Mucosa of stomach (tissue), 1 donor: ENCODE data around the gene KRT37.

Experiments used
- H3K27me3 ChIP-seq: one replicate; pipeline ENCODE4 v1.7.0; 2013; ENCODE audit warnings: mild to moderate bottlenecking, low read length; ENCODE audit not compliant: control insufficient read depth, insufficient read depth
- H3K36me3 ChIP-seq: one replicate; pipeline ENCODE4 v1.7.0; 2013; ENCODE audit warnings: low read length; ENCODE audit not compliant: control insufficient read depth, insufficient read depth
- H3K4me1 ChIP-seq: one replicate; pipeline ENCODE4 v1.7.0; 2013; ENCODE audit warnings: mild to moderate bottlenecking, low read length; ENCODE audit not compliant: control insufficient read depth, insufficient read depth
- H3K4me3 ChIP-seq: one replicate; pipeline ENCODE4 v1.7.0; 2013; ENCODE audit warnings: low read length
- H3K9ac ChIP-seq: one replicate; pipeline ENCODE4 v1.7.0; 2013; ENCODE audit warnings: mild to moderate bottlenecking, low read length, moderate library complexity
- H3K9me3 ChIP-seq: one replicate; pipeline ENCODE4 v1.7.0; 2013; ENCODE audit warnings: mild to moderate bottlenecking, low read length, moderate library complexity; ENCODE audit not compliant: control insufficient read depth
- donor health status: Pancreatic carcinoma.

KRT37 gene

GRCh38 chr17:41424111-41424635 is at the start of gene KRT37:
Gene KRT37 (minus strand): TSS chr17:41424585. CDS start chr17:41424523, 62 bp downstream.
- no peak within 1 kb of the TSS for H3K9ac ChIP-seq
- H3K4me3 ChIP-seq = no peak within 1 kb of the TSS

GRCh38 chr17:41468346-41468745 is 44.0 kb upstream of the KRT37 start:
- no peak overlapping the region for H3K4me3 ChIP-seq
- no peak overlapping the region for H3K9ac ChIP-seq
- H3K36me3 ChIP-seq = no peaks in the 10 kb centered on the region
- H3K27me3 ChIP-seq = no peaks in the 10 kb centered on the region
- no peaks in the 10 kb centered on the region for H3K9me3 ChIP-seq
- H3K4me1 ChIP-seq = peaks cover 13% of the 10 kb centered on the region

More at GRCh38 chr17:41424111-41424635, at the start of gene KRT37:
- no peaks in the 10 kb centered on the region for H3K36me3 ChIP-seq
- H3K4me1 ChIP-seq = no peaks in the 10 kb centered on the region
- H3K27me3 ChIP-seq = no peaks in the 10 kb centered on the region
- H3K9me3 ChIP-seq = no peaks in the 10 kb centered on the region

GRCh38 chr17:41467561-41467960 is 43.2 kb upstream of the KRT37 start:
- H3K27me3 ChIP-seq = no peaks in the 10 kb centered on the region
- H3K9me3 ChIP-seq = no peaks in the 10 kb centered on the region
- no peaks in the 10 kb centered on the region for H3K36me3 ChIP-seq
- no peak overlapping the region for H3K9ac ChIP-seq
- H3K4me3 ChIP-seq = no peak overlapping the region
- H3K4me1 ChIP-seq = peaks cover 13% of the 10 kb centered on the region

- Histone ChIP-seq H3K36me3 (no peaks in the 10 kb centered on the region), H3K27me3 (no peaks in the 10 kb centered on the region), H3K4me1 (peaks cover 13% of the 10 kb centered on the region), H3K9ac (no peak within 1 kb of the TSS), H3K4me3 (no peak within 1 kb of the TSS), H3K9me3 (no peaks in the 10 kb centered on the region)
Observed at GRCh38 chr17:41466988-41467387, 42.6 kb upstream of the KRT37 start, which contains the start of gene KRT32. Gene KRT32 (minus strand): TSS chr17:41467386. CDS start chr17:41467325, 61 bp downstream.

- H3K9ac ChIP-seq = no peak overlapping the region
- H3K9me3 ChIP-seq = no peaks in the 10 kb centered on the region
- H3K4me1 ChIP-seq = peaks cover 13% of the 10 kb centered on the region
- H3K27me3 ChIP-seq = no peaks in the 10 kb centered on the region
- H3K36me3 ChIP-seq = no peaks in the 10 kb centered on the region
- H3K4me3 ChIP-seq = no peak overlapping the region
Observed at GRCh38 chr17:41464682-41465081, 40.3 kb upstream of the KRT37 start.

GRCh38 chr17:41464173-41464572 is 39.8 kb upstream of the KRT37 start:
- Histone ChIP-seq H3K4me1 (peaks cover 13% of the 10 kb centered on the region), H3K36me3 (no peaks in the 10 kb centered on the region), H3K9ac (no peak overlapping the region), H3K4me3 (no peak overlapping the region), H3K9me3 (no peaks in the 10 kb centered on the region), H3K27me3 (no peaks in the 10 kb centered on the region)

GRCh38 chr17:41463746-41464145 is 39.4 kb upstream of the KRT37 start:
- no peaks in the 10 kb centered on the region for H3K9me3 ChIP-seq
- H3K27me3 ChIP-seq = no peaks in the 10 kb centered on the region
- no peaks in the 10 kb centered on the region for H3K36me3 ChIP-seq
- no peak overlapping the region for H3K4me3 ChIP-seq
- peaks cover 13% of the 10 kb centered on the region for H3K4me1 ChIP-seq
- H3K9ac ChIP-seq = no peak overlapping the region

GRCh38 chr17:41462705-41463104 is 38.3 kb upstream of the KRT37 start:
- H3K9ac ChIP-seq = no peak overlapping the region
- no peaks in the 10 kb centered on the region for H3K36me3 ChIP-seq
- H3K4me1 ChIP-seq = peaks cover 13% of the 10 kb centered on the region
- H3K4me3 ChIP-seq = no peak overlapping the region
- H3K27me3 ChIP-seq = no peaks in the 10 kb centered on the region
- no peaks in the 10 kb centered on the region for H3K9me3 ChIP-seq

GRCh38 chr17:41457676-41458075 is 33.3 kb upstream of the KRT37 start:
- H3K4me3 ChIP-seq = no peak overlapping the region
- H3K27me3 ChIP-seq = peaks cover 5% of the 10 kb centered on the region
- no peaks in the 10 kb centered on the region for H3K36me3 ChIP-seq
- H3K9me3 ChIP-seq = no peaks in the 10 kb centered on the region
- no peaks in the 10 kb centered on the region for H3K4me1 ChIP-seq
- H3K9ac ChIP-seq = no peak overlapping the region

- peaks cover 5% of the 10 kb centered on the region for H3K27me3 ChIP-seq
- no peaks in the 10 kb centered on the region for H3K4me1 ChIP-seq
- no peak overlapping the region for H3K9ac ChIP-seq
- no peak overlapping the region for H3K4me3 ChIP-seq
- H3K9me3 ChIP-seq = no peaks in the 10 kb centered on the region
- H3K36me3 ChIP-seq = no peaks in the 10 kb centered on the region
Observed at GRCh38 chr17:41456204-41456603, 31.8 kb upstream of the KRT37 start.

- Histone ChIP-seq H3K27me3 (peaks cover 5% of the 10 kb centered on the region), H3K4me3 (no peak overlapping the region), H3K9ac (no peak overlapping the region), H3K36me3 (no peaks in the 10 kb centered on the region), H3K4me1 (no peaks in the 10 kb centered on the region), H3K9me3 (no peaks in the 10 kb centered on the region)
Observed at GRCh38 chr17:41455236-41455635, 30.9 kb upstream of the KRT37 start.

GRCh38 chr17:41453066-41453465 is 28.7 kb upstream of the KRT37 start:
- Histone ChIP-seq H3K27me3 (peaks cover 5% of the 10 kb centered on the region), H3K9me3 (no peaks in the 10 kb centered on the region), H3K4me3 (no peak overlapping the region), H3K4me1 (no peaks in the 10 kb centered on the region), H3K9ac (no peak overlapping the region), H3K36me3 (no peaks in the 10 kb centered on the region)

- no peaks in the 10 kb centered on the region for H3K9me3 ChIP-seq
- H3K27me3 ChIP-seq = peaks cover 5% of the 10 kb centered on the region
- H3K4me1 ChIP-seq = no peaks in the 10 kb centered on the region
- no peak overlapping the region for H3K4me3 ChIP-seq
- H3K36me3 ChIP-seq = no peaks in the 10 kb centered on the region
- H3K9ac ChIP-seq = no peak overlapping the region
Observed at GRCh38 chr17:41452281-41452680, 27.9 kb upstream of the KRT37 start.
